ENCODE data around the gene KLK8. TPM values are rescaled to one million over a fixed set of nuclear protein-coding genes. Genes with fewer than 3 reads are reported as not detected.

KLK8 gene
- total and polyA plus RNA-seq, 7 experiments from 2014 or later, result not detected

Other genes starting within 250 kb of the KLK8 start
- gene GPR32, start 231.1 kb downstream of the KLK8 start, total RNA-seq, result not detected
- not detected for gene GPR32, start 231.1 kb downstream of the KLK8 start, polyA plus RNA-seq
- not detected for gene ACP4, start 211.2 kb downstream of the KLK8 start, total RNA-seq
- gene ACP4, start 211.2 kb downstream of the KLK8 start, polyA plus RNA-seq, result not detected
- 1 to 10 TPM in 1 of 5 experiments, not detected in 4; 1.3 TPM for gene KLK1, start 177.8 kb downstream of the KLK8 start, total RNA-seq
- not detected for gene KLK1, start 177.8 kb downstream of the KLK8 start, polyA plus RNA-seq
- gene KLK15, start 168.0 kb downstream of the KLK8 start, total RNA-seq, result not detected
- not detected for gene KLK15, start 168.0 kb downstream of the KLK8 start, polyA plus RNA-seq
- gene KLK3, start 146.7 kb downstream of the KLK8 start, total RNA-seq, result not detected
- gene KLK3, start 146.7 kb downstream of the KLK8 start, polyA plus RNA-seq, result not detected
- gene KLK2, start 128.2 kb downstream of the KLK8 start, total RNA-seq, result not detected
- not detected for gene KLK2, start 128.2 kb downstream of the KLK8 start, polyA plus RNA-seq
- not detected for gene KLK4, start 90.2 kb downstream of the KLK8 start, total RNA-seq
- gene KLK4, start 90.2 kb downstream of the KLK8 start, polyA plus RNA-seq, result not detected
- gene KLK5, start 48.6 kb downstream of the KLK8 start, total RNA-seq, result not detected
- gene KLK5, start 48.6 kb downstream of the KLK8 start, polyA plus RNA-seq, result not detected
- not detected for gene KLK6, start 32.0 kb downstream of the KLK8 start, total RNA-seq
- gene KLK6, start 32.0 kb downstream of the KLK8 start, polyA plus RNA-seq, result not detected
- gene KLK7, start 17.7 kb downstream of the KLK8 start, total RNA-seq, result not detected
- not detected for gene KLK7, start 17.7 kb downstream of the KLK8 start, polyA plus RNA-seq
- gene KLK10, start 18.1 kb upstream of the KLK8 start, total RNA-seq, result not detected
- not detected for gene KLK10, start 18.1 kb upstream of the KLK8 start, polyA plus RNA-seq
- gene KLK11, start 25.0 kb upstream of the KLK8 start, total RNA-seq, result not detected
- gene KLK11, start 25.0 kb upstream of the KLK8 start, polyA plus RNA-seq, result not detected
- not detected for gene KLK12, start 33.4 kb upstream of the KLK8 start, total RNA-seq
- not detected for gene KLK12, start 33.4 kb upstream of the KLK8 start, polyA plus RNA-seq
- gene KLK13, start 63.5 kb upstream of the KLK8 start, total RNA-seq, result not detected
- gene KLK13, start 63.5 kb upstream of the KLK8 start, polyA plus RNA-seq, result not detected
- under 1 TPM; 0.34 to 0.92 (median 0.66) TPM for gene KLK14, start 81.3 kb upstream of the KLK8 start, total RNA-seq
- not detected for gene KLK14, start 81.3 kb upstream of the KLK8 start, polyA plus RNA-seq
- gene CTU1, start 106.8 kb upstream of the KLK8 start, total RNA-seq, result 10 to 100 TPM in 3 of 5 experiments, 1 to 10 TPM in 2; 3.3 to 11.8 (median 10.5) TPM
- gene CTU1, start 106.8 kb upstream of the KLK8 start, polyA plus RNA-seq, result 1 to 10 TPM; 3.0 to 6.3 TPM
- 10 to 100 TPM in 1 of 5 experiments, 1 to 10 TPM in 3, under 1 TPM in 1; 0.34 to 26.8 (median 2.2) TPM for gene SIGLEC9, start 123.3 kb upstream of the KLK8 start, total RNA-seq
- under 1 TPM; 0.46 to 0.69 TPM for gene SIGLEC9, start 123.3 kb upstream of the KLK8 start, polyA plus RNA-seq
- gene SIGLEC7, start 140.7 kb upstream of the KLK8 start, total RNA-seq, result 10 to 100 TPM in 1 of 5 experiments, under 1 TPM in 3, not detected in 1; 0.67 to 10.3 (median 0.83) TPM
- under 1 TPM in 1 of 2 donors, not detected in 1; 0.25 TPM for gene SIGLEC7, start 140.7 kb upstream of the KLK8 start, polyA plus RNA-seq
- 10 to 100 TPM in 2 of 5 experiments, 1 to 10 TPM in 1, under 1 TPM in 2; 0.51 to 59.2 (median 5.0) TPM for gene CD33, start 223.5 kb upstream of the KLK8 start, total RNA-seq
- not detected for gene CD33, start 223.5 kb upstream of the KLK8 start, polyA plus RNA-seq
- not detected for gene SIGLECL1, start 249.5 kb upstream of the KLK8 start, total RNA-seq
- not detected for gene SIGLECL1, start 249.5 kb upstream of the KLK8 start, polyA plus RNA-seq